GM10248 (cell line): Measurements from ENCODE around the gene MYBPC3.

Experiments
- CTCF ChIA-PET: fragments of 300-600 bp; sonication (Branson Sonifier 250); formaldehyde crosslinking; extraction: SDS; loops from one replicate; lab custom pipeline; 2021; ENCODE audit warnings: antibody characterized with exemption; lab: Yijun Ruan, JAX
- POLR2A ChIA-PET: fragments of 350-650 bp; sonication (Branson Sonifier 250); formaldehyde crosslinking; extraction: SDS; loops from one replicate; lab custom pipeline; 2020; ENCODE audit warnings: antibody characterized with exemption; lab: Yijun Ruan, JAX
- DNase-seq: peaks from one replicate; pipeline ENCODE4 v3.0.0; 2012; ENCODE audit errors: extremely low spot score
- CTCF ChIP-seq: IDR thresholded peaks from 2 replicates; pipeline ENCODE4 v1.5.1; 2012; ENCODE audit warnings: mild to moderate bottlenecking, low read depth; ENCODE audit errors: extremely low read depth, missing control alignments, control extremely low read depth

The MYBPC3 gene

GRCh38 chr11:47387944-47388696 lies 35.6 kb upstream of the MYBPC3 start:
- no peak for TF ChIP-seq CTCF

GRCh38 chr11:47384498-47384897 lies 32.0 kb upstream of the MYBPC3 start:
- CTCF ChIA-PET, result no interaction called here
- POLR2A ChIA-PET, result no interaction called here
- TF ChIP-seq CTCF, result no peak
- no peak for DNase-seq

More at GRCh38 chr11:47387944-47388696, 35.6 kb upstream of the MYBPC3 start:
- DNase-seq, result no peak
- ChIA-PET CTCF (interaction anchor here (1.4 to 10.0 kb wide), 3 partner anchors 9 to 20 kb away, joined by 3 to 92 read pairs (median 5); partner anchors contain the start of gene SPI1), POLR2A (no interaction called here)

- no peak for TF ChIP-seq CTCF
- ChIA-PET CTCF (interaction anchor here (1.7 to 1.8 kb wide), 2 partner anchors 8 to 9 kb away, joined by 4 to 7 read pairs; no protein-coding TSS in a partner anchor), POLR2A (no interaction called here)
- no peak for DNase-seq
These were observed 30.6 kb upstream of the MYBPC3 start for GRCh38 chr11:47383071-47383470.

GRCh38 chr11:47380078-47380477 lies 27.6 kb upstream of the MYBPC3 start:
- no peak for DNase-seq
- POLR2A ChIA-PET, result interaction anchor here (0.7 kb wide), 1 partner anchor 35 kb away, joined by 3 read pairs; no protein-coding TSS in a partner anchor
- TF ChIP-seq CTCF, result no peak
- CTCF ChIA-PET, result interaction anchor here (0.7 to 1.9 kb wide), 2 partner anchors 9 to 27 kb away, joined by 3 to 4 read pairs; no protein-coding TSS in a partner anchor

- TF ChIP-seq CTCF, result no peak
- DNase-seq, result no peak
- POLR2A ChIA-PET, result interaction anchor here (0.7 kb wide), 1 partner anchor 36 kb away, joined by 3 read pairs; no protein-coding TSS in a partner anchor
- CTCF ChIA-PET, result interaction anchor here (0.7 to 1.9 kb wide), 4 partner anchors 10 to 202 kb away, joined by 3 to 4 read pairs (median 3); no protein-coding TSS in a partner anchor
These were observed 26.8 kb upstream of the MYBPC3 start for GRCh38 chr11:47379317-47379716.

- no peak for DNase-seq
- CTCF ChIA-PET, result interaction anchor here (0.7 to 1.9 kb wide), 6 partner anchors 9 to 201 kb away, joined by 3 to 4 read pairs (median 3); no protein-coding TSS in a partner anchor
- POLR2A ChIA-PET, result interaction anchor here (0.8 kb wide), 2 partner anchors 10 to 34 kb away, joined by 3 to 4 read pairs; no protein-coding TSS in a partner anchor
- TF ChIP-seq CTCF, result no peak
These were observed 26.3 kb upstream of the MYBPC3 start for GRCh38 chr11:47378836-47379170.
